SK-N-SH treated with all-trans-retinoic acid at 6 μM for 48 hours (cell line): ENCODE results near the gene SMPDL3B.

Experiments used
- ATAC-seq: fragments of 200-7000 bp; cut with Tn5 transposase; 3 replicates; pipeline ENCODE4 v1.9.1; 2020; ENCODE audit warnings: mild to moderate bottlenecking, moderate library complexity
- ARNTL ChIP-seq: fragments of 450-650 bp; formaldehyde crosslinking; IDR thresholded peaks from 2 replicates; pipeline ENCODE4 v1.5.0; 2020; ENCODE audit warnings: low read depth, mild to moderate bottlenecking, moderate library complexity, borderline replicate concordance
- BACH2 ChIP-seq: fragments of 250-450 bp; sonication (Bioruptor Pico); IDR thresholded peaks from 2 replicates; pipeline ENCODE4 v1.9.0; 2021; ENCODE audit warnings: mild to moderate bottlenecking, borderline replicate concordance
- CREB5 ChIP-seq: fragments of 250-450 bp; sonication (Bioruptor Pico); IDR thresholded peaks from 2 replicates; pipeline ENCODE4 v1.5.1; 2020; ENCODE audit warnings: low read depth, mild to moderate bottlenecking, moderate library complexity
- CSDC2 ChIP-seq: fragments of 250-450 bp; sonication (Bioruptor Pico); IDR thresholded peaks from 2 replicates; pipeline ENCODE4 v1.5.0; 2020; ENCODE audit warnings: mild to moderate bottlenecking, moderate library complexity
- ESRRG ChIP-seq: fragments of 250-450 bp; sonication (Bioruptor Pico); IDR thresholded peaks from 2 replicates; pipeline ENCODE4 v1.6.1; 2021; ENCODE audit warnings: mild to moderate bottlenecking
- GLIS3 ChIP-seq: fragments of 250-450 bp; sonication (Bioruptor Pico); IDR thresholded peaks from 2 replicates; pipeline ENCODE4 v1.5.0; 2020; ENCODE audit warnings: mild to moderate bottlenecking, moderate library complexity
- ISL1 ChIP-seq: fragments of 250-450 bp; sonication (Bioruptor Pico); IDR thresholded peaks from 2 replicates; pipeline ENCODE4 v2.1.2; 2022; ENCODE audit warnings: mild to moderate bottlenecking, moderate library complexity
- OSR1 ChIP-seq: fragments of 250-450 bp; sonication (Bioruptor Pico); IDR thresholded peaks from 2 replicates; pipeline ENCODE4 v1.8.0; 2022; ENCODE audit warnings: moderate library complexity, mild to moderate bottlenecking, inconsistent platforms
- PATZ1 ChIP-seq: fragments of 250-450 bp; sonication (Bioruptor Pico); IDR thresholded peaks from 2 replicates; pipeline ENCODE4 v1.8.0; 2020; ENCODE audit warnings: mild to moderate bottlenecking, moderate library complexity, borderline replicate concordance
- POU6F1 ChIP-seq: fragments of 250-450 bp; sonication (Bioruptor Pico); IDR thresholded peaks from 2 replicates; pipeline ENCODE4 v1.8.0; 2021; ENCODE audit warnings: low read depth, mild to moderate bottlenecking, moderate library complexity, borderline replicate concordance
- PPARA ChIP-seq: fragments of 250-450 bp; sonication (Bioruptor Pico); IDR thresholded peaks from 2 replicates; pipeline ENCODE4 v1.5.0; 2020; ENCODE audit warnings: mild to moderate bottlenecking, borderline replicate concordance
- RARB ChIP-seq: fragments of 250-450 bp; sonication (Bioruptor Pico); IDR thresholded peaks from 2 replicates; pipeline ENCODE4 v1.8.0; 2021; ENCODE audit warnings: mild to moderate bottlenecking, moderate library complexity
- SNAI2 ChIP-seq: fragments of 250-450 bp; sonication (Bioruptor Pico); IDR thresholded peaks from 2 replicates; pipeline ENCODE4 v1.5.0; 2020; ENCODE audit warnings: mild to moderate bottlenecking, moderate library complexity
- TCF4 ChIP-seq: fragments of 250-450 bp; sonication (Bioruptor Pico); IDR thresholded peaks from 2 replicates; pipeline ENCODE4 v1.8.0; 2021; ENCODE audit warnings: mild to moderate bottlenecking, moderate library complexity, borderline replicate concordance
- TOX ChIP-seq: fragments of 250-450 bp; sonication (Bioruptor Pico); IDR thresholded peaks from 2 replicates; pipeline ENCODE4 v1.8.0; 2021; ENCODE audit warnings: mild to moderate bottlenecking, moderate library complexity, borderline replicate concordance
- TSHZ2 ChIP-seq: fragments of 250-450 bp; sonication (Bioruptor Pico); IDR thresholded peaks from 2 replicates; pipeline ENCODE4 v1.5.0; 2020; ENCODE audit warnings: mild to moderate bottlenecking, moderate library complexity
- ZC3H10 ChIP-seq: fragments of 250-450 bp; sonication (Bioruptor Pico); IDR thresholded peaks from 2 replicates; pipeline ENCODE4 v1.5.1; 2021; ENCODE audit warnings: mild to moderate bottlenecking, moderate library complexity
- ZFP3 ChIP-seq: fragments of 250-450 bp; sonication (Bioruptor Pico); IDR thresholded peaks from 2 replicates; pipeline ENCODE4 v1.5.0; 2020; ENCODE audit warnings: mild to moderate bottlenecking, moderate library complexity
- ZFP30 ChIP-seq: fragments of 450-650 bp; formaldehyde crosslinking; IDR thresholded peaks from 2 replicates; pipeline ENCODE4 v1.5.0; 2022; ENCODE audit warnings: mild to moderate bottlenecking, moderate library complexity
- ZNF565 ChIP-seq: fragments of 450-650 bp; formaldehyde crosslinking; conservative IDR thresholded peaks from 2 replicates; pipeline ENCODE4 v1.5.0; 2020; ENCODE audit warnings: low read depth, mild to moderate bottlenecking, moderate library complexity
- ZNF70 ChIP-seq: fragments of 450-650 bp; formaldehyde crosslinking; IDR thresholded peaks from 2 replicates; pipeline ENCODE4 v1.5.0; 2020; ENCODE audit warnings: mild to moderate bottlenecking, moderate library complexity
- ZNF8 ChIP-seq: fragments of 450-650 bp; formaldehyde crosslinking; IDR thresholded peaks from 2 replicates; pipeline ENCODE4 v1.5.0; 2020; ENCODE audit warnings: mild to moderate bottlenecking, moderate library complexity

Gene SMPDL3B

GRCh38 chr1:27979151-27979858, 44.5 kb downstream of the SMPDL3B start (continued):
- TF ChIP-seq BACH2 (no peak), SNAI2 (CRISPR knock-in tag) (no peak), POU6F1 (CRISPR knock-in tag) (no peak), TOX (no peak), OSR1 (no peak), ZNF565 (CRISPR knock-in tag) (no peak), RARB (CRISPR knock-in tag) (no peak)

GRCh38 chr1:27979859-27980201, 45.0 kb downstream of the SMPDL3B start:
- ATAC-seq: peak; percentile 43; the same call in 2 of the 3 replicates
- TF ChIP-seq POU6F1 (CRISPR knock-in tag) (no peak), PPARA (CRISPR knock-in tag) (no peak), OSR1 (no peak), ZC3H10 (CRISPR knock-in tag) (no peak), CSDC2 (CRISPR knock-in tag) (no peak), ZNF8 (CRISPR knock-in tag) (no peak), RARB (CRISPR knock-in tag) (no peak), TCF4 (CRISPR knock-in tag) (no peak), PATZ1 (CRISPR knock-in tag) (no peak), TSHZ2 (CRISPR knock-in tag) (no peak), CREB5 (no peak), ZFP30 (CRISPR knock-in tag) (no peak), GLIS3 (no peak), ESRRG (CRISPR knock-in tag) (no peak), ZNF70 (CRISPR knock-in tag) (no peak), ZNF565 (CRISPR knock-in tag) (no peak), ZFP3 (no peak), ARNTL (no peak), ISL1 (CRISPR knock-in tag) (no peak)

- no peak; the same call in 2 of the 3 replicates for ATAC-seq
- no peak for TF ChIP-seq ARNTL
- no peak for TF ChIP-seq PPARA (CRISPR knock-in tag)
- no peak for TF ChIP-seq SNAI2 (CRISPR knock-in tag)
- TF ChIP-seq PATZ1 (CRISPR knock-in tag): no peak
- no peak for TF ChIP-seq ZNF565 (CRISPR knock-in tag)
- no peak for TF ChIP-seq GLIS3
- TF ChIP-seq ZFP3: no peak
- no peak for TF ChIP-seq RARB (CRISPR knock-in tag)
- TF ChIP-seq ESRRG (CRISPR knock-in tag): no peak
- TF ChIP-seq ISL1 (CRISPR knock-in tag): no peak
- TF ChIP-seq CSDC2 (CRISPR knock-in tag): no peak
- TF ChIP-seq ZNF70 (CRISPR knock-in tag): no peak
- no peak for TF ChIP-seq CREB5
- no peak for TF ChIP-seq ZC3H10 (CRISPR knock-in tag)
- TF ChIP-seq OSR1: no peak
Observed at GRCh38 chr1:27980216-27980845, 45.5 kb downstream of the SMPDL3B start.
